RWPE1 (cell line): ENCODE measurements around the gene SKP2.

ENCODE experiments used
- CTCF ChIA-PET: fragments of 350-600 bp; sonication (Branson Sonifier 250); formaldehyde crosslinking; extraction: SDS; loops from one replicate; lab custom pipeline; 2021; lab: Yijun Ruan, JAX
- POLR2A ChIA-PET: fragments of 400-600 bp; formaldehyde crosslinking; extraction: SDS; loops from one replicate; lab custom pipeline; 2020; ENCODE audit warnings: antibody characterized with exemption; ENCODE audit not compliant: low non-redundant PET; lab: Yijun Ruan, JAX
- DNase-seq: peaks from one replicate; pipeline ENCODE4 v3.0.0; 2012; ENCODE audit warnings: low spot score
- H3K27ac ChIP-seq: fragments of 450-650 bp; 2 replicates; pipeline ENCODE4 v1.5.1; 2017
- CTCF ChIP-seq: fragments of 450-650 bp; conservative IDR thresholded peaks from 2 replicates; pipeline ENCODE4 v1.5.1; 2017; ENCODE audit warnings: low read depth, mild to moderate bottlenecking

The SKP2 gene

DNA sequence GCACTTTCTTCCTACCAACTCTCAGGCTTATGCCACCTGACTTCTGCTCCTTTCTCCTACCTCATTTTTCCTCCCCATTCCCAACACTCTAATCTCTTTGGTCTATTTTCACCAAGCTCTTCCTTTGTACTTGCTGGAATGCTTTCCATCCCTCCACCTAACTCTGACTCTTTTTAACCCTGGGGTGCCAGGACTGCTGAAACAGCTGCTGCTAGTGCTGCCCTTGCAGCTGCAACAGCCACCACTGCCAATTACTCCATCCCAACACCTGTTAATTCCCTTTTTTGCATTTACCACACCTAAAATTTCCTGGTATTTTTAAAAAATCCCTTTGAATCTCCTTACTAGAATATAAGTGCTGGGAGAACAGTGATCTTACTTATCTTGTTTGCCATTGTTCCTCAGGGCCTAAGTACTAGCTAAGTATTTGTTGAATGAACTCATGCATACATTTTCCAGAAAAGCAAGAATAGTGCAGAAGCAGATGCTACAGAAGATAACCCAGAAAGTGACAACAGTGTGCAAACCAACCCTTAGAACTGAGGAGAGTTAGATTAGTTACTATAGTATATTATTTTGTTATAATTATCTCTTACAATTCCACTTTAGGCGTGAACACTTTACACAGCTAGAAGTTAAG is 78.4 kb downstream of the SKP2 start:
- TF ChIP-seq CTCF: no peak
- no peak for DNase-seq
- ChIA-PET CTCF (interaction anchor here (0.7 to 1.0 kb wide), 2 partner anchors 12 to 75 kb away, joined by 3 read pairs; no protein-coding TSS in a partner anchor), POLR2A (no interaction called here)
- H3K27ac ChIP-seq: no peak overlapping the region

DNA sequence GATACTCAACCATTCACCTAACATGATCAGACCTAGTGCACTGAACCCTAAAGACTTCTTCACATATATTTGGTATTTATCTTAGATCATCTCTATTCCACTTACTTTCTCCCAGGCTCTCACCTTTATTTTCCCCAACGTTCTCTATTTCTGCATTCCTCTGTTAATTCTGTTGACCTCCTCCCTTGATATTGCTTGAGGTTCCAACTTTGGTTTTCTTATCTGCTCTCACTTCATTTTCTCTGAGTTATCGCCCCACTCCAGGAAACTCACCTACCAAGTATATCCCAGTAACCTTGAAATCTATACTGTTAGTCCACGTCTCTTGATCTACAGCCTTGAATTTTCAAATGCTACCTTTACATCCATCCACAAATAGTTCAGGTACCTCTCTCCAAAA is 80.6 kb downstream of the SKP2 start:
- DNase-seq: no peak
- no peak overlapping the region for H3K27ac ChIP-seq
- ChIA-PET CTCF (no interaction called here), POLR2A (no interaction called here)
- TF ChIP-seq CTCF: no peak
